Activated effector memory CD4-positive, alpha-beta T cell treated with anti-CD3 and anti-CD28 coated beads, Interleukin-2, amount 50 U/mL, for 16 hours (primary cell): Measurements from ENCODE around the gene KLHL4.
"Not testable (repeated sequence)": the region's sequence is repeated elsewhere in the genome, so short reads cannot be mapped to it uniquely, and the experiment has no call there.

Source experiments
- DNase-seq: peaks from one replicate; pipeline ENCODE4 v3.0.0-alpha.2; 2020

KLHL4 gene

GRCh38 chrX:87664381-87664780, 146.8 kb downstream of the KLHL4 start:
- DNase-seq, result no peak

GRCh38 chrX:87679849-87680248, 162.2 kb downstream of the KLHL4 start:
- no peak for DNase-seq

GRCh38 chrX:87687703-87688102, 170.1 kb downstream of the KLHL4 start:
- no peak for DNase-seq

DNA sequence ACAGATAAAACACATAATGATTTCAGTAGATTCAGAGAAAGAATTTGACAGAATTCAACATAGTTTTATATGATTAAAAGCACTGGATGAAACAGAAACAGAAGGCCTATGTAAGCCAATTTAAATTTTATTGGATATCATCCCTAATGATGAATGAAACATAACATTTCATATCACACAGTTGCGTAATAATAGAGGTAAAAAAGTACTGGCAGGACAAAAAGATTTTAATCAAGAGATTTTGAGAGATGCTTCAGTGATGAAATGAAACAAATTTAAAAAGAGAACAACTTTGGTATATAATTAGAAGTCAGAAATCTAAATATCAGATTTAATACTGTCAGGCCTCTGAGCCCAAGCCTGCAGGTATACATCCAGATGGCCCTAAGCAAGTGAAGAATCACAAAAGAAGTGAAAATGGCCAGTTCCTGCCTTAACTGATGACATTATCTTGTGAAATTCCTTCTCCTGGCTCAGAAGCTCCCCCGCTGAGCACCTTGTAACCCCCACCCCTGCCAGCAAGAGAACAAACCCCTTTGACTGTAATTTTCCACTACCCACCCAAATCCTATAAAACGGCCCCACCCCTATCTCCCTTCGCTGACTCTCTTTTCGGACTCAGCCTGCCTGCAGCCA, 170.6 kb downstream of the KLHL4 start:
- DNase-seq, result not testable (repeated sequence)

DNA sequence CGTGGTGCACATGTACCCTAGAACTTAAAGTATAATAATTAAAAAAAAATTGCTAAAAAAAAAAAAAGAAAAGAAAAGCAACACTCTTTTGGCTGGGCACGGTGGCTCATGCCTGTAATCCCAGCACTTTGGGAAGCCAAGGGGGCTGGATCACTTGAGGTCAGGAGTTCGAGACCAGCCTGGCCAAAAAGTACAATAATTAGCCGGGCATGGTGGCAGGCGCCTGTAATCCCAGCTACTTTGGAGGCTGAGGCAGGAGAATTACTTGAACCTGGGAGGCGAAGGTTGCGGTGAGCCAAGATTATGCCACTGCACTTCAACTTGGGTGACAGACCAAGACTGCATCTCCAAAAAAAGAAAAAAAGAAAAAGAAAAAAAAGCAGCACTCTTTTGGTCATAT, 171.6 kb downstream of the KLHL4 start:
- DNase-seq, result not testable (repeated sequence)

GRCh38 chrX:87693204-87693603, 175.6 kb downstream of the KLHL4 start:
- DNase-seq, result no peak

DNA sequence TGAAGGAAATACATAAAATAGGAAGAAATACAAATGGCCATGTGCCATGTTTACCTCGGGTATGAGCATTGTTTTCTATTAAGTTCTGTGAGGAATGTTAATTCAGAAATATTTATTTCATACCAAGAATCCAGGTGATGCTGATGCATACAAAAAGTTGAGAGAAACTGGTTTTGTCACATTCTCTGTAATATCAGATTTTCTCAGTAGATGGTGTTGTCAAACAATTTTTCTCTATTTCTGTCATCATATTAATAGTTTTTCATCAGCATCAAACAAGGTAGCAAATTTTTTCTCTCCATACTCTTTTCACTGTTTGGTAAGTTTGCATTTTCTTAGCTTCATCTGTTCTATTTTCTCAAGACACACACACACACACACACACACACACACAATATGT, 179.8 kb downstream of the KLHL4 start:
- no peak for DNase-seq

GRCh38 chrX:87702795-87703194, 185.2 kb downstream of the KLHL4 start:
- no peak for DNase-seq

DNA sequence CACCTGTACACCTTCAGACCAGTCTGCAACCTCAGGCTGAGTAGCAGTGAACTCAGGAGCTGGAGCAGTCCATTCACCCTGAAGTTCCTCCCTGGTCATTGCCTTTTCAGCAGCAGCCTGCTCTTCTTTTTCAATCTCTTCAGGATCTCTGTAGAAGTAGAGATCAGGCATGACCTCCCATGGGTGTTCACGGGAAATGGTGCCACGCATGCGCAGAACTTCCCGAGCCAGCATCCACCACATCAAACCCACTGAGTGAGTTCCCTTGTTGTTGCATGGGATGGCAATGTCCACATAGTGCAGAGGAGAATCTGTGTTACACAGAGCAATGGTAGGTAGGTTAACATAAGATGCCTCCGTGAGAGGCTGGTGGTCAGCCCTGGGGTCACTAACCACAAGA, 185.9 kb downstream of the KLHL4 start:
- DNase-seq, result not testable (repeated sequence)

GRCh38 chrX:87706134-87706533, 188.5 kb downstream of the KLHL4 start:
- no peak for DNase-seq

DNA sequence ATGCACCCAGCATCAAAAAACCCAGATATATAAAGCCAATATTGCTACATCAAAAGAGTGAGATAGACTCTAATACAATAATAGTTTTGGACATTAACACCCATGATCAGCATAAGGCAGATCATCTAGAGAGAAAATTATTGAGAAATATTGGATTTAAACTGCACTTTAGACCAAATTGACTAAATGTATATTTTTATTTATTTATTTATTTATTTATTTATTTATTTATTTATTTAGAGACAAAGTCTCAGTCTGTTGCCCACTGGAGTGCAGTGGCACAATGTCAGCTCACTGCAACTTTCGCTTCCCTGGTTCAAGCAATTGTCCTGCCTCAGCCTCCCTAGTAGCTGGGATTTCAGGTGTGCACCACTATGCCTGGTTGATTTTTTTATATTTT, 193.0 kb downstream of the KLHL4 start:
- no peak for DNase-seq
